DMS79 treated with DMSO at 0.1 percent for 48 hours (cell line): ENCODE data around the gene HNRNPR.

Experiments
- DNase-seq: peaks from one replicate; lab custom pipeline; 2025; lab: John Stamatoyannopoulos, UW

The HNRNPR gene

GRCh38 chr1:23369335-23370013, 25.4 kb upstream of the HNRNPR start, which contains the start of gene ZNF436:
Gene ZNF436 (minus strand): TSS chr1:23369836. CDS start chr1:23368005, 1,831 bp downstream.
- DNase-seq = peak; percentile 95

DNA sequence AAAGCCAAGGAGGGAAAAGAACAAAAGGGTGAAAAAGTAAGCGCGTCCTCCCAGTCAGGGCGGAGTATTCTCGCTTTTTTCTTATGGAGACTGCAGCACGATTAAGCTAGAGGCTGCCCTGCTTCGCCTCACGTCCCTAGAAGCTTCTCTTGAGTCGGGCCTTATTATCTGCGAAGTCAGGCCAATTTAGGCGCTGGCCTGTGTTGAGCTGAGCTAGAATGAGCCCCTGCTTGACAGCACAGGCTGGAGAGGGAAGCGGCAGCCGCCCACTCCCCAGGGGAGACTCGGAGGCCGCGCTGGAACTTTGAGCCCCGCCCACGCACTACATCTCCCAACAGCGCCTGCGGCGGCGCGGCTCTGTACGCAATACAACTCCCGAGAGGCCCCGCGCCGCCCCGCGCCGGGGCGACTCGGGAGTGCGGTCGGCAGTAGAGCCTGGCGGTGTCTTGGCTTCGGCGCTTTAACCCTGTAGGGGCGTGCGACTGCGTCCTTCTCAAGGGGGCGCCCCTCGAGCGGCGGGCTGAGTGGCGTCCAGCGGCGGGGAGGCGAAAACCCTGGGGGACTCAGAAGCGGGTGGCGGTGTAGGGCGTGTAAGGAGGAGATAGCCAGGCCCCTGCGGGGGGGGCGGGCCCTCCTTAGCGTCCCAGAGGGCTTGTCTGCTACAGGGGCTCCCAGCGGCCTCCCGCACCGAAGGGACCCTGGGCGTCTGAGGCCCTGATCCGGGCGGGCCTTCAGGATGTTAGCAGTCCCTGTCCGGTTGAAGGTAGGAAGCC, 24.7 kb upstream of the HNRNPR start:
- peak; percentile 86 for DNase-seq

- peak; percentile 98 for DNase-seq
Measured at GRCh38 chr1:23367791-23368561, 23.9 kb upstream of the HNRNPR start.

DNA sequence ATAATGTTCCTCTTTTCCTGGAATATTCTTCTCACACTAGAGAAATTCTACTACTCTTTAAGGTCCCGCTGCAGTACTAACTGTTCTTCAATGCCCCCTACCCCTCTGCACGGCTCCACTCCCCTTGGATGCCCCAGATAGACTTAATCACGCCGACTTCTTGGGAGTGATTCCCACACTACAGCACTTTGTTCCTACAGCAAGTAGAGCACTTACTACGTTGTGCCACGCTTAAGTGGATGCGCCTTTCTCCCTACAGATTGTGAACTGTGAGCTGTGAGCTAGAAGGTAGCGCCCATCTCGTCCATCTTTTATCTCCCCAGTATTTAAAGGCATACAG, 23.3 kb upstream of the HNRNPR start:
- peak; percentile 37 for DNase-seq

- no peak for DNase-seq
Measured at GRCh38 chr1:23366598-23366997, 22.5 kb upstream of the HNRNPR start.

DNA sequence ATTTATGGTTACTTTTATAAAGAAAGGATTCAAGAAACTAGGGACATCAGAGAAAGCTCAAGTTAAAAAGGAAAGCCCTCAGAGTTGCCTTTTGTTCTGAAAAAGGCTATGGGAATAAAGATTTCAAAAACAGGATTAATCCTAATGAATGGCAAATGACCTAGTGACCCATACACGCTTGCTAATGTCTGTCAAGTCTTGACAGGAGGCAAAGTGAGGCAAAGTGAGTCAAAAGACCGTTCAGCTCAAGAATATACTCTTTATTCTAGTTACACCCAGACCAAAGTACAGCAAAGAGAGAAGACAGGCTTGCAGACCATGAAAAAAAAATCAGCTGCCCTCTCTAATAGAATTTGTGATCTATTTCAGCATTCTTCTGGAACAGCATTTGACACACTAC, 22.1 kb upstream of the HNRNPR start:
- DNase-seq = no peak

GRCh38 chr1:23362218-23362713, 18.2 kb upstream of the HNRNPR start:
- no peak for DNase-seq

GRCh38 chr1:23358310-23358875, 14.3 kb upstream of the HNRNPR start:
- no peak for DNase-seq

- no peak for DNase-seq
Measured at GRCh38 chr1:23357138-23357908, 13.2 kb upstream of the HNRNPR start.

DNA sequence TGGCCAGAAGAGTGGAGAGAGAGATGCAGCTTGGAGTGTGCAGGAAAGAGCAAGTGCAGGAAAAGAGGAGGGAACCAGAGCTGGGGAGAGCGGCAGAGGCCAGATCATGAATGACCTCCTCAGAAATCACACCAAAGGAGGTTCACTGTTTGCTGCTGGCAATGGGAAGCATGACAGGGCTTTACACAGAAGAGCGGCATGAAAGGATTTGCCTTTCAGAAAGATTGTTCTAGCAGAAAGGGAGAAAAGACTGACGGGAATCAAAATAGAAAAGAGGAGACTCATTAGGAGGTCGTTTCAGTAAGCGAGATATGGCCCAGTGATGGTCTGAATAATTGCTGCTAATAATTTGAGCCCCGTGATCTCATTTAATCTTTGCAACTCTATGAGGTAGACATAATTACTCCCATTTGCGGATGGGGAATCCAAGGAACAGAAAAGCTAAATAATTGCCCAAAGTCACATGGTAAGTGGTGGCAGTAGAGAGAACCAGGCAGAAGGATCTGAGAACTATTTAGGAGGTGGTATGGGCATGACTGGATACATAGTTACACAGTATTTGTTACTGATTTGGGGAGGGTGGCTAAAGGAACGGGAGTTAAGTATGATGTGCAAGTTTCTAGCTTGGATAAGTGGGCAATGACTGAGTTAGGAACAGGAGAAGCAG, 12.5 kb upstream of the HNRNPR start:
- no peak for DNase-seq

DNA sequence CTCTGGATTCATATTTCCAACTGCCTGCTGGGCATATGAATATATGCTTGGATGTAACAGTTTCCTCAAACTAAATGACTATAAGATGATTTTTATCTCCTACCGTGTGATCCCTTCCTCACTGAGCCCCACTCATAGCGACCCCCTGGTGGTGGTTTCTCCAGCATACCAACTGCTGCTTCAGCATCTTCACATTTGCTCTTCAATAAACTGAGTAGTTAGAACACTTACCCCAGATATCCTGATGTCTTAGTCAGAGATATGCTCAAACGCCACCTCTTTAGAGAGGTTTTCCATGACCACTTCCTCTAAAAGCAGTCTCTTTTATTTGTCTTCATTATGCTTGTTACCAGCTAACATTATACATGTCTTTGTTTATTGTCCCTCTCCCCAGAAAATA, 10.2 kb upstream of the HNRNPR start:
- no peak for DNase-seq

- DNase-seq = no peak
Measured at GRCh38 chr1:23352096-23352695, 8.1 kb upstream of the HNRNPR start.

- DNase-seq = no peak
Measured at GRCh38 chr1:23345920-23346319, 1.8 kb upstream of the HNRNPR start.

GRCh38 chr1:23344987-23345472, 946 bp upstream of the HNRNPR start:
- DNase-seq = peak; percentile 75

- peak; percentile 28 for DNase-seq
Measured at GRCh38 chr1:23343221-23344110, 618 bp downstream of the HNRNPR start.

- DNase-seq = no peak
Measured at GRCh38 chr1:23341931-23342692, 2.0 kb downstream of the HNRNPR start.

DNA sequence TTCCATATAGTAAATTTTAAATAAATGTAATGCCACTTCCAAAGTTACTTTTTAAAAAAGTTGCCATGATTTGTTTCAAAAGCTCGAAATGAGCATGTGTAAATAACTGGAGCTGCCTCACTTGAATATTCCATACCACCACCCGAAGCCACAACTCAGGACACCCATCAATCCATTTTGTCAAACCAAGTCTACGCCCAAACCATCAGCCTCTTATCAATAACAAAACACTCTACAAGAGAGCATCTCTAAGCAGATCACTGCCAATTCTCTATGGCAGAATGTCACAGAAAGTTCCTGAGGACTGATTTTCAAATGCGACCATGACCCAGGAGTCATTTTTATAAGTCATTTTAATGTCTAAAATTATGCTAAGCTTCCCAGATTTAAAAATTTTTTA, 4.5 kb downstream of the HNRNPR start:
- no peak for DNase-seq

DNA sequence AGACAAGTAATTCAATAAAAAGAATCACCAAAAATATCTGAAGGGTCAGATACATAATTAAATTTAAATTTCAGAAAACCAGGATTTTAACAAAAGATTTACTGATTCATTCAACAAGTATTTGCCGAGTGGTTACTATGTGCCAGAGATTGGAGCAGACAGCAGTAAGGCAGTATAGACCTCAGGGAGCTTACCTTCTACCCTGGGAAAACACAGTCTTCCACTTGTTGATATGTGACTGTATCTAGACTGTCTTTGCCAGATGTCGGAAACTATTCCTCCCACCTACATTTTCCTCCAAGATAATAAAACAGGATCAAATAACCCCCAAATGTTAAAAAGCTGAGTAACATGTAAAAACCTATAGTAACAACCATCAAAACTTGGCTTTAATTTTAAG, 6.2 kb downstream of the HNRNPR start:
- no peak for DNase-seq

GRCh38 chr1:23331713-23332112, 12.4 kb downstream of the HNRNPR start:
- no peak for DNase-seq
